ENCODE measurements around the gene IL1B. TPM values are rescaled to one million over a fixed set of nuclear protein-coding genes. Genes with fewer than 3 reads are reported as not detected.

Gene IL1B
- total and polyA plus RNA-seq, 7 donors: 0.55 to 32.4 (median 4.9) TPM; not detected in 1

- Histone ChIP-seq H3K4me1 (no peaks in the 10 kb centered on the region), H3K27me3 (no peaks in the 10 kb centered on the region), H3K27ac (no peak overlapping the region), H3K4me3 (no peak overlapping the region), H3K9me3 (no peaks in the 10 kb centered on the region), H3K36me3 (no peaks in the 10 kb centered on the region)
- WGBS, 2 donors: 64 to 89% methylated on average over 5 of the region's 5 CpGs
- TF ChIP-seq EP300 (IDR thresholded peaks at IDR 0.05) (no peak), POLR2AphosphoS5 (IDR thresholded peaks at IDR 0.05) (no peak), POLR2A (IDR thresholded peaks at IDR 0.05) (no peak), CTCF (IDR thresholded peaks at IDR 0.05) (no peak)
- intact Hi-C loops (cut with DNase I): no loop called here
- DNase-seq: no peak
Measured at GRCh38 chr2:112841295-112842044, 4.9 kb upstream of the IL1B start.

DNA sequence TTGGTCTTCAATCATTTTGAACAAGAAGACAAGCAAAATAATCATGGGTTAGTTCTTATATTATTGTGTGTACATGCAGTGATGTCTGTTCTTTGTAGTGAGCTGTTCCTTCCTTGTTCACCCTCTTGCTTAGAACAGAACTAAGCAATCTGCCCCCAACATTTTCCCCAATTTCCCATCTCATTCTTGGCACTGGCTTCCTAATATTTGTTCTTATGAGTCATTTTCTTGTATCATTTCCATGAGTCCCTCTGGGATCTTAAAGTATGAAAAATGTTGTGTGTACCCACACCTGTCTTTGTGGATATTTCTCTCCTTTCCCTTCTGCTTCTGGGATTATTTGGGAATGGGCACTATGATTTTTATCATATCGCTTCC lies 3.5 kb upstream of the IL1B start:
- intact Hi-C loops (cut with DNase I): no loop called here
- Histone ChIP-seq H3K36me3 (no peaks in the 10 kb centered on the region), H3K9me3 (no peaks in the 10 kb centered on the region), H3K27me3 (no peaks in the 10 kb centered on the region), H3K27ac (no peak overlapping the region), H3K4me3 (no peak overlapping the region), H3K4me1 (no peaks in the 10 kb centered on the region)
- WGBS, 2 donors: 89 to 98% methylated on average over 1 of the region's 1 CpG
- TF ChIP-seq EP300 (IDR thresholded peaks at IDR 0.05): no peak
- no peak for TF ChIP-seq POLR2A (IDR thresholded peaks at IDR 0.05)
- TF ChIP-seq POLR2AphosphoS5 (IDR thresholded peaks at IDR 0.05): no peak
- no peak for TF ChIP-seq CTCF (IDR thresholded peaks at IDR 0.05)
- DNase-seq: no peak

GRCh38 chr2:112839407-112840067 lies 3.0 kb upstream of the IL1B start:
- WGBS, 2 donors: 86 to 91% methylated on average over 9 of the region's 9 CpGs
- Histone ChIP-seq H3K27me3 (no peaks in the 10 kb centered on the region), H3K9me3 (no peaks in the 10 kb centered on the region), H3K4me1 (no peaks in the 10 kb centered on the region), H3K36me3 (no peaks in the 10 kb centered on the region), H3K4me3 (no peak overlapping the region), H3K27ac (no peak overlapping the region)
- no peak for DNase-seq
- intact Hi-C loops (cut with DNase I): no loop called here
- TF ChIP-seq EP300 (IDR thresholded peaks at IDR 0.05): no peak
- no peak for TF ChIP-seq POLR2AphosphoS5 (IDR thresholded peaks at IDR 0.05)
- no peak for TF ChIP-seq POLR2A (IDR thresholded peaks at IDR 0.05)
- no peak for TF ChIP-seq CTCF (IDR thresholded peaks at IDR 0.05)

GRCh38 chr2:112836163-112836560 lies 417 bp downstream of the IL1B start:
- Histone ChIP-seq H3K27me3 (no peaks in the 10 kb centered on the region), H3K4me1 (no peaks in the 10 kb centered on the region), H3K27ac (no peak overlapping the region), H3K4me3 (no peak overlapping the region), H3K36me3 (no peaks in the 10 kb centered on the region), H3K9me3 (no peaks in the 10 kb centered on the region)
- TF ChIP-seq CTCF (IDR thresholded peaks at IDR 0.05) (no peak), POLR2A (IDR thresholded peaks at IDR 0.05) (no peak), POLR2AphosphoS5 (IDR thresholded peaks at IDR 0.05) (no peak), EP300 (IDR thresholded peaks at IDR 0.05) (no peak)
- no peak for DNase-seq
- intact Hi-C loops (cut with DNase I): no loop called here
- 54 to 70% methylated on average over 5 of the region's 5 CpGs for WGBS, 2 donors
